ENCODE data around the gene TUG1.

Gene TUG1

GRCh38 chr22:30947816-30948454 lies 21.1 kb upstream of the TUG1 start:
- DNase-seq = no peak

- DNase-seq = no peak
These were observed 20.1 kb upstream of the TUG1 start for GRCh38 chr22:30948930-30949342.

- DNase-seq = no peak
These were observed 19.0 kb upstream of the TUG1 start for GRCh38 chr22:30949934-30950660.

GRCh38 chr22:30953206-30953605 lies 15.9 kb upstream of the TUG1 start:
- no peak for DNase-seq

- DNase-seq = no peak
These were observed 13.9 kb upstream of the TUG1 start for GRCh38 chr22:30955153-30955552.

- no peak for DNase-seq
These were observed 4.2 kb upstream of the TUG1 start for GRCh38 chr22:30964858-30965257.

GRCh38 chr22:30968015-30968923 lies 796 bp upstream of the TUG1 start, which contains the start of gene MORC2:
TSS of gene MORC2 (minus strand) at chr22:30968774. CDS start at chr22:30967889, 885 bp downstream.
- no peak for DNase-seq

GRCh38 chr22:30969532-30970355 lies 679 bp downstream of the TUG1 start:
- peak; percentile 48 for DNase-seq

- no peak for DNase-seq
These were observed 1.3 kb downstream of the TUG1 start for GRCh38 chr22:30970356-30970746.

GRCh38 chr22:30978304-30978962 lies 9.4 kb downstream of the TUG1 start:
- no peak for DNase-seq

- DNase-seq = no peak
These were observed 10.9 kb downstream of the TUG1 start for GRCh38 chr22:30979932-30980331.

- no peak for DNase-seq
These were observed 13.4 kb downstream of the TUG1 start for GRCh38 chr22:30982512-30982911.

GRCh38 chr22:30984317-30984716 lies 15.3 kb downstream of the TUG1 start:
- DNase-seq = no peak

- no peak for DNase-seq
These were observed 16.6 kb downstream of the TUG1 start for GRCh38 chr22:30985561-30986208.

GRCh38 chr22:30989474-30989873 lies 20.4 kb downstream of the TUG1 start:
- no peak for DNase-seq

GRCh38 chr22:30990690-30991089 lies 21.6 kb downstream of the TUG1 start:
- no peak for DNase-seq

GRCh38 chr22:30992565-30992964 lies 23.5 kb downstream of the TUG1 start:
- no peak for DNase-seq

GRCh38 chr22:30994960-30995359 lies 25.9 kb downstream of the TUG1 start:
- DNase-seq = no peak

GRCh38 chr22:30996462-30996861 lies 27.4 kb downstream of the TUG1 start:
- DNase-seq = no peak

- no peak for DNase-seq
These were observed 29.3 kb downstream of the TUG1 start for GRCh38 chr22:30998329-30998728.

GRCh38 chr22:31001124-31001770 lies 32.2 kb downstream of the TUG1 start:
- no peak for DNase-seq
